ENCODE data around the gene STK38L.

DNA sequence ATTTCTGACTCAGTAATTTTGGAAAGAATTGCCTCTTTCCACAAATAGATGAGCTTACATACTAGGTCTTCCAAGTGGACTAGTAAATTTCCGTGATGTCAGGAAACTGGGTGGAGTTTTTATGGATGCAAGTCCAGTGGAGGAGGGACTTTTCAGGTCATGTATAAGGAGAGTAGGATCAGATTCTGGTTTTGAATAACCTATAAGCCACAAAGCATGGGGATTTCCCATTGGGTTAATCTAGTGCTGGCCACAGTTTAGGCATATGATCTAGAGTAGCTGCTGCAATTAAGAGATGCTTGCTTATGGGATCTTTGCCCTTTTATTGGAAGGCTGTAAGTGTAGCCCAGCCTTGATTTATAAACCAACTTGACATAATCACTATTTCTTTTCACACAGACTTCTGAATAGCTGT, 33.8 kb downstream of the STK38L start:
- TF ChIP-seq CTCF (IDR thresholded peaks at IDR 0.05) (no peak), POLR2A (IDR thresholded peaks at IDR 0.05) (no peak)
